GM12891 (cell line): ENCODE data around the gene LINGO4.
A peak's percentile ranks its signal among the peaks of the same experiment; 100 is the strongest.

Experiments used
- DNase-seq: peaks from one replicate; pipeline ENCODE4 v3.0.0; 2011; ENCODE audit warnings: low spot score; ENCODE audit not compliant: insufficient read length
- FAIRE-seq: peaks from 2 replicates; lab custom pipeline; 2011; peaks lifted over from hg19 to GRCh38; lab: Jason Lieb, UNC
- PAX5 ChIP-seq: IDR thresholded peaks from 2 replicates; pipeline ENCODE4 v1.6.1; 2011; ENCODE audit warnings: low read length, moderate library complexity, mild to moderate bottlenecking; ENCODE audit not compliant: insufficient read depth, severe bottlenecking
- POLR2A ChIP-seq: IDR thresholded peaks from 2 replicates; pipeline ENCODE4 v1.6.1; 2011; ENCODE audit warnings: low read depth, low read length, control low read depth
- POLR2AphosphoS5 ChIP-seq: IDR thresholded peaks from 2 replicates; pipeline ENCODE4 v1.6.1; 2011; ENCODE audit warnings: low read depth, low read length, control low read depth
- POU2F2 ChIP-seq: IDR thresholded peaks from 2 replicates; pipeline ENCODE4 v1.6.1; 2011; ENCODE audit warnings: low read depth, mild to moderate bottlenecking, control low read depth, low read length, moderate library complexity
- SPI1 ChIP-seq: IDR thresholded peaks from 2 replicates; pipeline ENCODE4 v1.6.1; 2011; ENCODE audit warnings: low read depth, low read length, control low read depth
- TAF1 ChIP-seq: IDR thresholded peaks from 2 replicates; pipeline ENCODE4 v1.6.1; 2011; ENCODE audit warnings: low read depth, low read length, control low read depth

The LINGO4 gene

DNA sequence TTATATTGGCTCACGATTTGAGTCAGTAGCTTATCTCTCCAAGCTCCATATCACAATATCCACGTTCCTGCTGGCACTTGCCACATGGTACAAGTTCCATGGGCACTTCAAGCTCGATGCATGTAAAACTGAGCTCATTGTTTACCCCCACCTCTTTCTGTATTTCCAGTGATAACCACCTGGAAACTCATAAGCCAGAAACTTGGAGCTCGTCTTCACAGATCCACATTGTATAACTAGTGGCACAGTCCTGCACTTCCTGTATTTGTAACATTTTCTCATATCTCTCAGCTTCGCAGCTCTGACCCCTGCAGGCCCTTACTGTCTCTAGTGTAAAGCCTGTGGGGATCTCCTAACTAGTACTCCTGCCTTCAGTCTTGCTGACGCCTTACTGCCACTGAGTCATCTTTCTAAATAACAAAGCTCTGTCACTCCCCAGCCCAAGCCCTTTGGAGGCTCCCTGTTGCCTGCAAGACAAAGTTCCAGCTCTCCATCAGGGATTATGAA, 40.9 kb upstream of the LINGO4 start:
- FAIRE-seq, result no peak
- DNase-seq, result no peak
- TF ChIP-seq POLR2A (no peak), SPI1 (0 out of 2 replicates have a peak, but pooled peaks have one; percentile 18), TAF1 (no peak), POU2F2 (no peak)

DNA sequence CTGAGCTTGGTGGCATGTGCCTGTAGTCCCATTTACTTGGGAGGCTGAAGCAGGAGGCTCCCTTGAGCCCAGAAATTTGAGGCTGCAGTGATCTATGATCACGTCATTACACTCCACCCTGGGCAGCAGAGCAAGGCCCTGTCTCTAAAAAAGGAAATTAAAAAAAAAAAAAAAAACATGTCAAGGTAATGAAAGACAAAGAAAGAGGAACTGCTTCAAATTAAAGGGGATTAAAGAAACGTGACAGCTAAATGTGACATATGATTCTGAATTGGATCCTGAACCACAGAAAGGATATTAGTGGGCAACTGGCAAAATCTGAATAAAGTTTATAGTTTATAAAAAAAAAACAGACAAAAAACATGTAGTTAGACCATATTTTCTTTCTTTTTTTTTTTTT, 38.2 kb upstream of the LINGO4 start:
- FAIRE-seq, result no peak
- TF ChIP-seq POU2F2, result no peak
- TF ChIP-seq SPI1, result peak; percentile 67
- DNase-seq, result no peak

GRCh38 chr1:151841141-151841540, 35.9 kb upstream of the LINGO4 start:
- no peak for DNase-seq
- TF ChIP-seq POU2F2, result no peak
- FAIRE-seq, result no peak

DNA sequence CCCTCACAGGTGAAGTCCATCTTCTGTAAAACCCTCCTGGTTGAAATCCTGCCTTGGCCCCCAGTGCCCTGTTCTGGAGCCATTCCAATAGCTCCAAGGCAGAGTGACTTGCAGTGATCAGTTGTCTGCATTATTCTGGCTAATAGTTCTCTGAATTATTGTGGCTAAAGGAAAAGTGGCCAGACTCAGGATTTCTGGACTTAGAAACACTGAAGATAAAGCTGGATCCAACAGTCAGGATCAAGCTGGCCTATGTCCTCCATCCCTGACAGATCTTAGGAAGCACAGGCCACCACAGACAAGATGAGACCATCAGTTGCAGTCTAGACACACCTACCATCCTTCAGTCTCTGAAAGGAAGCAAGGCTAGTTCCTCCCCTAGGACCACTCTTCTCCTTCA, 35.2 kb upstream of the LINGO4 start:
- no peak for FAIRE-seq

GRCh38 chr1:151839457-151840403, 34.5 kb upstream of the LINGO4 start, which contains the start of gene C2CD4D:
Gene C2CD4D, minus strand, starts transcription at chr1:151839820. Its CDS starts 831 bp downstream, at chr1:151838989.
- FAIRE-seq (peak; percentile 31), DNase-seq (no peak)
- TF ChIP-seq SPI1 (no peak), TAF1 (no peak), POLR2AphosphoS5 (no peak), PAX5 (no peak), POU2F2 (no peak), POLR2A (no peak)

More for the DNA sequence above, 35.2 kb upstream of the LINGO4 start:
- DNase-seq, result no peak
- TF ChIP-seq POLR2A (no peak), PAX5 (no peak), TAF1 (no peak), POLR2AphosphoS5 (no peak), SPI1 (no peak), POU2F2 (no peak)

GRCh38 chr1:151839082-151839412, 33.8 kb upstream of the LINGO4 start:
- TF ChIP-seq TAF1, result no peak
- DNase-seq (no peak), FAIRE-seq (no peak)

GRCh38 chr1:151838222-151839081, 33.2 kb upstream of the LINGO4 start:
- TF ChIP-seq TAF1, result no peak
- TF ChIP-seq PAX5, result no peak
- no peak for TF ChIP-seq POLR2AphosphoS5
- TF ChIP-seq POLR2A, result no peak
- TF ChIP-seq POU2F2, result no peak
- no peak for TF ChIP-seq SPI1
- FAIRE-seq (peak; percentile 69), DNase-seq (peak; percentile 53)

DNA sequence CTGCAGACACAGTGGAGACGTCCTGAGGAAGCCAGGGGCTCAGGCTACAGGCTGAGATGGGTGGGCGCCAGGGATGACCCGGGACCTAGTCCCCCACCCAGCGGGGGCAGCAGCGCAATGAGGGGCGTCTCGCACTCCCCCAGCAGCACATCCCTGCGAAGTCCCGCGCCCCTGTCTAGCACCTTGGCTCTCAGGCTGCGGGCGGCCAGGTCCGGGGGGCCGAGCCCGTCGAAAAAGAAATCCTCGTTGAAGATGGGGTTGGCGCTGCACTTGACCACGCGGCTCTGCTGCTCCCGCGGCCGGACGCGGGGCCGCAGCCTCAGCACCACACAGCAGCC, 32.6 kb upstream of the LINGO4 start:
- DNase-seq (no peak), FAIRE-seq (no peak)
- TF ChIP-seq PAX5, result no peak
- no peak for TF ChIP-seq POLR2A
- no peak for TF ChIP-seq SPI1
- TF ChIP-seq POU2F2, result no peak
- TF ChIP-seq POLR2AphosphoS5, result no peak
- no peak for TF ChIP-seq TAF1

DNA sequence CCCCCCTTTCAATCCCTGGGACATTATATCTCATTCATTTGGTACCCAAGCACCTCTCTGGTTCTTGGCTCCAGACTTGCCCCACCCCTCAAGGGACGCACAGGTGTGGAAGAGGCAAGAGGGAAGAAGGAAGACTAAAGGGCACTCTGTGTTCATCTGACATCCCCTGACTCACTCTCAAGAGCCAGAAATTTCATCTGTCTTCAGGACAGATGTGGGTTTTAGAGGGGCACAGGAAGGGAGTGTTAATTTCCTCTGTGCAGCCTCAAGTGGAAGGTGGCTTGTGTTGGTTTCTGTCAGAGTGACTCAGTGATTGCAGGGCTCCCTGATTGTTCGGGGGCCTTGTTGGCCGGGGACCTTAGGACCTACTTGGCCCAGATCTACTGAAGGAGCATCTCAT, 32.0 kb upstream of the LINGO4 start:
- no peak for DNase-seq
- no peak for FAIRE-seq
- TF ChIP-seq POLR2AphosphoS5, result no peak
- TF ChIP-seq PAX5, result no peak
- no peak for TF ChIP-seq POLR2A
- TF ChIP-seq POU2F2, result no peak
- TF ChIP-seq TAF1, result no peak
- no peak for TF ChIP-seq SPI1

GRCh38 chr1:151835596-151835995, 30.4 kb upstream of the LINGO4 start:
- DNase-seq (no peak), FAIRE-seq (no peak)
- TF ChIP-seq SPI1, result no peak
- no peak for TF ChIP-seq POLR2A
- no peak for TF ChIP-seq POU2F2
- no peak for TF ChIP-seq TAF1
- no peak for TF ChIP-seq PAX5
- TF ChIP-seq POLR2AphosphoS5, result no peak
